ENCODE data around the gene CFAP74.

CFAP74 gene

GRCh38 chr1:1929639-1930545, 73.7 kb downstream of the CFAP74 start:
- no peak for DNase-seq

GRCh38 chr1:1929102-1929638, 74.4 kb downstream of the CFAP74 start:
- no peak for DNase-seq

- peak in 1 of 58 donors; percentile 31 for DNase-seq
Observed at GRCh38 chr1:1928231-1929101, 75.1 kb downstream of the CFAP74 start.

- peak in 1 of 58 donors; percentile 31 for DNase-seq
Observed at GRCh38 chr1:1927751-1928150, 75.8 kb downstream of the CFAP74 start.

GRCh38 chr1:1926886-1927660, 76.5 kb downstream of the CFAP74 start:
- no peak for DNase-seq

- no peak for DNase-seq
Observed at GRCh38 chr1:1926346-1926811, 77.2 kb downstream of the CFAP74 start.

GRCh38 chr1:1925437-1926345, 77.9 kb downstream of the CFAP74 start:
- DNase-seq: no peak

GRCh38 chr1:1924849-1925248, 78.7 kb downstream of the CFAP74 start:
- DNase-seq: no peak

- no peak for DNase-seq
Observed at GRCh38 chr1:1924386-1924785, 79.2 kb downstream of the CFAP74 start.

GRCh38 chr1:1922956-1923833, 80.4 kb downstream of the CFAP74 start:
- no peak for DNase-seq

GRCh38 chr1:1922702-1922955, 81.0 kb downstream of the CFAP74 start:
- DNase-seq: no peak

- no peak for DNase-seq
Observed at GRCh38 chr1:1921901-1922701, 81.5 kb downstream of the CFAP74 start.

GRCh38 chr1:1921459-1921862, 82.1 kb downstream of the CFAP74 start:
- no peak for DNase-seq

GRCh38 chr1:1920608-1921458, 82.8 kb downstream of the CFAP74 start:
- DNase-seq: no peak

- DNase-seq: no peak
Observed at GRCh38 chr1:1920057-1920607, 83.5 kb downstream of the CFAP74 start.

GRCh38 chr1:1919304-1920056, 84.1 kb downstream of the CFAP74 start:
- peak in 57 of 58 donors; percentile 25 to 98 (median 87) for DNase-seq

All from anterior cingulate cortex (tissue), 58 donors.